NCI-H345 treated with DMSO at 0.1 percent for 48 hours (cell line): ENCODE measurements around the gene MEF2D.
A peak's percentile ranks its signal among the peaks of the same experiment; 100 is the strongest.

Experiments
- DNase-seq: peaks from one replicate; lab custom pipeline; 2025; ENCODE audit not compliant: unreplicated experiment; lab: John Stamatoyannopoulos, UW

MEF2D gene

GRCh38 chr1:156430866-156431265 lies 69.7 kb downstream of the MEF2D start:
- no peak for DNase-seq

- no peak for DNase-seq
Measured at GRCh38 chr1:156430303-156430702, 70.3 kb downstream of the MEF2D start.

GRCh38 chr1:156429313-156430060 lies 71.1 kb downstream of the MEF2D start:
- no peak for DNase-seq

DNA sequence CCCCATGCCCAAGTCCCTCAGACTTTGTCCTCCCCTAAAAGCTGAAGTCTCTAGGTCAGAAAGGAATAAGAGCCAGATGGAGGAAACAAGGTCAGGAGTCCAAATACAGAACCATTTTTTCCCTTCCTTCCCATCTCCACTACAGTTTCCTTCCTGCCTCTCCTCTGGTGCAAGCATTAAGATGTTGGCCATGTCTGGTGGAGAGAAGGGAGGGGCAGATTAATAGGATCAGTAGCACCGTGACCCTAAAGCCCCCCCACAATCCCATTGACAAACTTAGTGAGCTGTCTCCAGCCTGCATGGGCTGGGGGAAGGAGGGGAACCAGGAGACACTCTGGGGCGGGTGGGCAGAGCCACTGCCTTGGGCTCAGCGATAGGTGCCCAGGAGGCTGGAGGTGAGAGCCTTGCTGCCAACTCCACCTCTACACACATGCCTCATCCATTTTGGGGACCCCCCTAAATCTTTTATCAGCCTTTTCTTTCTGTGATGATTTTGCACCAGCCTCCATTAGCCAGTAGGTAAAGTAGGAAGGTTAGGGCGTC lies 71.8 kb downstream of the MEF2D start:
- DNase-seq, result no peak

DNA sequence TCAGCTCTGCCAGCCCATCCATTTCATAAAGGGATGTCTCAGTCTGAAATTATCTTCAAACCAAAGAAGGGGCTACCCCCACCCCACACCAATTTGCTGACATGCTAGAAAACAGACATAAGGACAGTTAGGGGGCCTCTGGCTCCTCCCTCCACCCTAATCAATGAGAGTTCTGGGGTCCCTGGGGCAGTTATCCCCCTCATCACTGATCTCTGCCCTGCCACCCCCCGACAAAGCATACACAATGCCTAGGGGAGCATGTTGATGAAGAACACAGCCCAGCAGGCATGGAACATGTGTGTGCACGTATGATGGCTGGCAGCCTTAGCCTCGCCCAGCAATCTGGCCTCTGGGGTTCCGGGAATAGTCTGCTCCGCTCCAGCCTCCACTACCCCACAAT lies 72.6 kb downstream of the MEF2D start:
- no peak for DNase-seq

DNA sequence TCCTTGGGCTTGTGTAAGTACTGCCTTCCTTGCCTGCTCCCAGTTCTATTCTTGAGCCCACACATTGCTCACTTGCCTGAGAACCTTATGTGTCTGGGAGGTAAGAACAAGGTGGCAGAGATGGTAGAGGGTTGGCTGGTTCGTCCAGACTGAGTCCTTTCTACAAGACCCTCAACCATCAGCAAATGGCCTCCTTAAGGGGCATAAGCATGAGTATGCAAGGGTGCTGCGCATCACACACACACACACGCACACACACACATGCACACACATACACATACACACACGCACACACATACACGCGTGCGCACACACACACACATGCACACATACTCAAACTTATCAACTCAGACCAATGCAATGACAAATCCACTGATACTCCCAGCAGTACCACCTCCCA lies 74.6 kb downstream of the MEF2D start:
- DNase-seq, result no peak

DNA sequence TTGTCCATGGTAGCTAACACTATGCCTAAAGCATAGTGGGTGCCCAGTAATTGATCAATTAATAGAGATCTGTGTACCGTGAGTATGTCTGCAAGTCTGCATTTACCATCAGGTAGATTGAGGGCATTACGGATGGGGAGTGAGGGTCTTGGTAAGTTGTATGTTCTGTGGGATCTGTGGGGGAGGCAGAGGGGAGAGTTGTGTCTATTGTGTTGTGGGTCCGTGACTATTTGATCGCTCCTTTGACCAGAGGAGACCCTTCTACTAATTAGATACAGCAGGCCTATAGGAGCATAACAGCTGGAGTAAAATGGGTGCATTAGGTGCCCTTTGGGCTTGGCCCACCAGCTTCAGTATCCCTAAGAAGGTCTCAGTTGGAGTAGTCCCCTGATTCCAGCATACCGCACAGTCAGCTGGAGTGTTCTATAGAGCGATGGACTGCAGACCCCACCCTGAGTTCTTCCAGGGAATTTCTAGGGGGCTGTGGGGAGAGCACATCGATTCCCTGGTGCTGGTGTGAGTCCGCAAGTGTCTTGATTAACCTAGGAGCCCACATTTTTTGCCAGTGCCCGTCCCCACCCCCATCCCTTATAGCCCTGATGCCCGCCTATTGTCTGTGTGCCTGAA lies 75.7 kb downstream of the MEF2D start:
- DNase-seq, result no peak

GRCh38 chr1:156423422-156424352 lies 76.9 kb downstream of the MEF2D start:
- DNase-seq, result no peak

GRCh38 chr1:156422602-156423091 lies 77.9 kb downstream of the MEF2D start:
- DNase-seq, result no peak

DNA sequence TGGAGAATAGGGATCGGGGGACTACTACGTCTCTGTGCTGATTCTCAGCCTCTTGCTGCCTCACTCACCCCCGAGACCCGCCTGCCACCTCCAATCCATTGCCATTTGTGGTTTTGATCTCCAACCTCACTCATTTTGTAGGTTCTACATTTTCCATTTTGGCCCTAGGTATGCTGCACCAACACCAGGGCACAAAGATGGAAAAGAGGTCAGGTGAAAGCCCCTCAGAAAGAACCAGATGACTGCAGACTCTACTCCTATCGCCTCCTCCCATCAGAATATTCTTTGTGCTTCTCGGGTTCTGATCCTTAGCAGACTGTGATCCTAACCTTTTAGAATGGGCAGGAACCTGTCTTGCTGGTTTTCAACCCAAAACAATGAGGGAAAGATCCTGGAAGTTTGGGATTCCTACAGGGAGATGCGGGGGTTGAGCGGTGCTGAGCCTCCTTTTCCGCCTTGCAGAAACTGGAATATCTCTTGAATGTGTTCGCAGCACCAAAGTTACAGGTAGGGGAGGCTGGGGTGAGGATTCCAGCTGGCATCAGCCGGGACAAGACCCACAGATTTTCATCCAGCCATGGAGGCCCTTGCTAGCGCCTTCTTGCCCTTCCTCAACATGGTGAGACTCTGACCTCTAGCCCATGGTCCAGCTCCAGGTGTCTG lies 78.5 kb downstream of the MEF2D start:
- DNase-seq, result no peak

- peak; percentile 95 for DNase-seq
Measured at GRCh38 chr1:156421062-156421938, 79.3 kb downstream of the MEF2D start.

DNA sequence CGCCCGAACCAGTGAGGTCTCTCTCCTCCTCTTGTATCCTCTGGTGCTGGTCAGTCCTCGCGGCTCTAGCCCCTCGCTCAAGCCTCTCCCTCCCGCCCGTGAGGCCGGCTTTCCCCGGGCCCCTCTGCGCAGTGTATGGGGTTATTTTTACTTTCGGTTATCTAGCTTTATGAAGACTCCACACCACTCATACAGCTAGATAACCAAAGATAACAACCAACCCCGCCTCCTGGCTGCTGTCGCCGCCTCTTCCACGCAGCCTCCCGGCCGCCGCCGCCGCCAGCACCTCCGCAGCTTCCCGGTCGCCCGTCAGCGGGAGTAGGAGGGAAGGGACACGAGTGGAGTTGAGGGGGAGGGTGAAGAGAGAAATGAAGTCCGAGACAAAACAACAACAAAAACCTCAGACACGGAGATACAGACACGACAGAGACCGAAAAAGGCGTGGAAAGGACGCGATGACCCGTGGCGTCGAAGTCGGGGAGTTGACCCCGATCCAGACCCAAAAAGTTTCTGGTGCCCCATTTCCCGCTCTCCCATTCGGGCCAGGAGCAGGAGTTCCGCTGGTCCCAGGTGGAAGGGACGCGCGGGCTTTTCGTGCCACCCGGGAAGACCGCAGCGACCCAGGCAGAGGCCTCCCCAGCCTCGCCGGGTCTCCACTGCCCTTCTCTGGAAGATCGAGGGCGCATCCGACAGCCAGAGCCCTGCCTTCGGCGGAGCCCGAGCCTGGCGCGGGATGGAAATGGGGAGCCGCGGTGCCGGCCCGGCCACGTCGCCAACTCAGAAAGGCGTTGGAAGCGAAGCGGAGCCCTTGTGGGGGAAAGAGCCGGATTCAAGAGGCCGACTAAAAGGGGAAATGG lies 80.1 kb downstream of the MEF2D start:
- DNase-seq, result no peak

DNA sequence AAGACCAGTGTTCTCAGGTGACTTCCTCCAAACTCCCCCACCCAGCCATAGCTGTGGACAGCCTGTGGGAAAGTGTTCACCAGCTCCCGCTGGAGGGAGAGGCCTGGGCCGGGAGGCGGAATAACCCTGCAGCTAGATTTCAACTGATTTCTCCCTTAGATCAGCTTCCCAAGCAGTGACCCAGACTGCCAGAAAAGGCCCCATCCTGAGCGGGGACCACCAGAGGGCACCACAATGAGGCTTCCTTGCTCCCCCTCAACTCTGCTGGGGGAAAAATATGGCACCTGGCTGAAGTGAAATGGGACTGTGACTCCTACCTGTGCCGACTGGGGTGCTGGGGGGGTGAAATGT lies 80.7 kb downstream of the MEF2D start:
- no peak for DNase-seq

DNA sequence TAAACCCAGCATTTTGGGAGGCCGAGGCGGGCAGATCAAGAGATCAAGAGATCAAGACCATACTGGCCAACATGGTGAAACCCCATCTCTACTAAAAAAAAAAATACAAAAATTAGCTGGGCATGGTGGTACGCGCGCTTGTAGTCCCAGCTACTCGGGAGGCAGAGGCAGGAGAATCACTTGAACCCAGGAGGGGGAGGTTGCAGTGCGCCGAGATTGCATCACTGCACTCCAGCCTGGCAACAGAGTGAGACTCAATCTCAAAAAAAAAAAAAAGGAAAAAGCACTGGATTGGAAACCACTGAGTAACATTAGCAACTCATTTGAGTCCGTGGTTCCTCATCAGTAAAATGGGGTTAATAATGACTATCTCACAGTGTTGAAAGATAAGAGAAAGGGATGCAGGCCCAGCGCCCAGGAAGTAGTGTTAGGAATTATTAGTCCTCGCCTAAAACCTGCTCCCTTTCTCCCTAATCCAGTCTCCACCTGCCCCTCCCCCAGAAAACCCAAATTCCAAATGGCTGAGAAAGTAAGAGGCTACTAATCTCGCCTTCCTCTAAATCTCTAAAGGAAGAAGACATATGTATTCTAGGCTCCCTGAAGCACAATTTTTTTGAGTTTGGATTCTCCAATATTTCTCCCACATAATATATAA lies 82.0 kb downstream of the MEF2D start:
- no peak for DNase-seq

DNA sequence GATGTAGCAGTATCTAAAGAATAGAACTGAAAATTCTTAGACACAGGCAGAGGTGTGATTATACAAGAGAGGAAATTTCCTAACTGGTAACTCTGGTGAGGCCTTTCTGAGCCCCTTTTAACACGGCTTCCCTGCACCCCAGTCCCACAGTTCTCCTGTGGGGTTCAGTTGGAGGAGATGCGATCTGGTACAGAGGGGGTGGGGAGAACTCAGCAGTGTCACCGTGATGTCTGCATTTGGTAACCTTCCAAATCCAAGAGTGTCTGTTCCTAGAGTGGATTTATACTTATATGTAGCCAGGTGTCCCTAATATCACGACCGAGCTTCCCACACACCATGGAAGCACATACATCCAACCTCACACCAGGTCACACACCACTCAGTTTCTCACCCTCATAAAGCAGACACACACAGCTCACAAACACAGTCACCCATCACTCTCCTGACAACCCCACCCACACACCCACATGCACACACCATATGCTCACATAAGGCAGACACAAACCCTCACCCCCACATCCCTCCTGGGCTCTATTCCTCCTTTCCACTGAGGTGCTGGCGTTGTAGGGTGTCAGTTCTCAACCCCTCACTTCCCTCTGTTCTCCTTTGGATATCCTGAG lies 83.1 kb downstream of the MEF2D start:
- no peak for DNase-seq

DNA sequence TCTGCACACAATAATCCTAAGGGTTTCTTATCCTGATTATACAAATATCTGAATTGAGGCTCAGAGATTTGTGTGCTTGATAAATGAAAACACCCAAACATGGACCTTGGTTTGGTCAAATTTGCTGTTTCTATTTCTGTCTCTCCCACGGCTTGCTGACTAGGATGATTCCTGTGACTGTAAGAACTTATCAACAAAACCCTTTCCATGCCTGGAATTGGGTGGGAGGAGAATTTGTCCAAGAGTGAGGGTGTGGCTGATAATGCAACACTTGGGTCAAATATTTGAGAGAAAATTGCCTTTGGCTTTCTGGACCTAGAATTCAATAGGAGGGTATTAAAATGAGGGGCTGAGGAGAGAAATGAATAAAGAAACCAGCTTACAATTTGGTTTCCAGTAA lies 83.6 kb downstream of the MEF2D start:
- DNase-seq, result no peak

GRCh38 chr1:156414461-156415064 lies 86.0 kb downstream of the MEF2D start:
- DNase-seq, result no peak
